GM21528 (cell line): ENCODE data around the gene COPS6.
A peak's percentile ranks its signal among the peaks of the same experiment; 100 is the strongest.

Experiments used
- ATAC-seq: cut with Tn5 transposase; IDR thresholded peaks from one replicate; pipeline ENCODE4 v1.9.1; 2021; ENCODE audit warnings: mild to moderate bottlenecking, moderate library complexity; ENCODE audit not compliant: unreplicated experiment, low FRiP score

Gene COPS6

GRCh38 chr7:100079024-100079560 is 9.7 kb upstream of the COPS6 start:
- ATAC-seq: no peak

- ATAC-seq: peak; percentile 20
These were observed 7.7 kb upstream of the COPS6 start for GRCh38 chr7:100080907-100081534.

- peak; percentile 76 for ATAC-seq
These were observed 7.2 kb upstream of the COPS6 start, which contains the start of gene ZNF3 for GRCh38 chr7:100081535-100082102. ZNF3 (minus strand) TSS chr7:100081723; CDS start chr7:100077357, 4,366 bp downstream.

- ATAC-seq: no peak
These were observed 5.8 kb upstream of the COPS6 start for GRCh38 chr7:100082978-100083377.

- ATAC-seq: no peak
These were observed 3.3 kb upstream of the COPS6 start for GRCh38 chr7:100085515-100085914.

- ATAC-seq: no peak
These were observed 1.6 kb upstream of the COPS6 start for GRCh38 chr7:100087055-100087750.

- ATAC-seq: no peak
These were observed 611 bp upstream of the COPS6 start for GRCh38 chr7:100088095-100088620.

- no peak for ATAC-seq
These were observed 858 bp downstream of the COPS6 start for GRCh38 chr7:100089458-100090196.

GRCh38 chr7:100090527-100091410 is 2.0 kb downstream of the COPS6 start:
- no peak for ATAC-seq

- no peak for ATAC-seq
These were observed 2.8 kb downstream of the COPS6 start for GRCh38 chr7:100091411-100092181.

- ATAC-seq: no peak
These were observed 4.3 kb downstream of the COPS6 start for GRCh38 chr7:100093054-100093453.

GRCh38 chr7:100093498-100093897 is 4.7 kb downstream of the COPS6 start:
- ATAC-seq: no peak

- ATAC-seq: no peak
These were observed 5.2 kb downstream of the COPS6 start for GRCh38 chr7:100093925-100094486.

GRCh38 chr7:100095289-100095688 is 6.5 kb downstream of the COPS6 start:
- no peak for ATAC-seq

GRCh38 chr7:100095704-100096103 is 6.9 kb downstream of the COPS6 start:
- no peak for ATAC-seq

GRCh38 chr7:100098913-100099312 is 10.1 kb downstream of the COPS6 start:
- ATAC-seq: no peak

GRCh38 chr7:100099452-100099851 is 10.7 kb downstream of the COPS6 start:
- ATAC-seq: no peak

- peak; percentile 73 for ATAC-seq
These were observed 11.7 kb downstream of the COPS6 start for GRCh38 chr7:100100420-100101015.
